Ishikawa (cell line): ENCODE data around the gene PCCB.

ENCODE experiments used
- CEBPB ChIP-seq: IDR thresholded peaks from 2 replicates; pipeline ENCODE4 v1.6.1; 2012
- CREB1 ChIP-seq: IDR thresholded peaks from 2 replicates; pipeline ENCODE4 v1.6.1; 2012; ENCODE audit warnings: low read depth
- EGR1 ChIP-seq: IDR thresholded peaks from 2 replicates; pipeline ENCODE4 v1.6.1; 2012
- EP300 ChIP-seq: IDR thresholded peaks from 2 replicates; pipeline ENCODE4 v1.6.1; 2012; ENCODE audit warnings: borderline replicate concordance
- FOXM1 ChIP-seq: IDR thresholded peaks from 2 replicates; pipeline ENCODE4 v1.6.1; 2012; ENCODE audit warnings: low read depth, borderline replicate concordance
- NFIC ChIP-seq: IDR thresholded peaks from 2 replicates; pipeline ENCODE4 v1.6.1; 2012
- RAD21 ChIP-seq: IDR thresholded peaks from 2 replicates; pipeline ENCODE4 v1.6.1; 2012; ENCODE audit warnings: low read depth
- TAF1 ChIP-seq: IDR thresholded peaks from 2 replicates; pipeline ENCODE4 v1.6.1; 2012; ENCODE audit warnings: low read depth, mild to moderate bottlenecking
- TCF12 ChIP-seq: IDR thresholded peaks from 2 replicates; pipeline ENCODE4 v1.6.1; 2012; ENCODE audit warnings: low read depth
- TEAD4 ChIP-seq: IDR thresholded peaks from 2 replicates; pipeline ENCODE4 v1.6.1; 2012
- YY1 ChIP-seq: IDR thresholded peaks from 2 replicates; pipeline ENCODE4 v1.6.1; 2012; ENCODE audit warnings: low read depth
- ZBTB7A ChIP-seq: IDR thresholded peaks from 2 replicates; pipeline ENCODE4 v1.6.1; 2012; ENCODE audit warnings: low read depth
- TF ChIP-seq, protein P1 (sequence below): IDR thresholded peaks from 2 replicates; pipeline ENCODE4 v1.6.1; 2012
- TF ChIP-seq, protein P2 (sequence below): IDR thresholded peaks from 2 replicates; pipeline ENCODE4 v1.6.1; 2012
- TF ChIP-seq, protein P3 (sequence below): IDR thresholded peaks from 2 replicates; pipeline ENCODE4 v1.6.1; 2012; ENCODE audit warnings: low read depth, mild to moderate bottlenecking

Gene PCCB

DNA sequence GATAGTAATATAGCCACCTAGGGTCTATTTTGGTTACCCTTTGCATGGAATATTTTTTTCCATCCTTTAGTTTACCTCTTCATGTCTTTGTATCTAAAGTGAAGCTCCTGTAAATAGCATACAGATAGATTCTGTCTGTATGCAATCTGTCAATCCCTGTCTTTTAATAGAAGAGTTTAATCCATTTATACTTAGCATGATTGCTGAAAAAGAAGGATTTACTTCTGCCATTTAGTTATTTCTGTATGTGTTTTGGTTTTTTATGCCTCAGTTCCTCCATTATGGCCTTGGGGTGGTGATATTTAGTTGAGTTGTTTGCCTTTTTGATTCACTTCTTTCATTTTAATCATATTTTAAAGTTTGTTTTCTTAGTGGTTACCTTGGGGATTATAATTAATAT, 29.0 kb downstream of the PCCB start:
- TF ChIP-seq, protein P1, sequence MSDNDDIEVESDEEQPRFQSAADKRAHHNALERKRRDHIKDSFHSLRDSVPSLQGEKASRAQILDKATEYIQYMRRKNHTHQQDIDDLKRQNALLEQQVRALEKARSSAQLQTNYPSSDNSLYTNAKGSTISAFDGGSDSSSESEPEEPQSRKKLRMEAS, result no peak
- no peak for TF ChIP-seq NFIC

DNA sequence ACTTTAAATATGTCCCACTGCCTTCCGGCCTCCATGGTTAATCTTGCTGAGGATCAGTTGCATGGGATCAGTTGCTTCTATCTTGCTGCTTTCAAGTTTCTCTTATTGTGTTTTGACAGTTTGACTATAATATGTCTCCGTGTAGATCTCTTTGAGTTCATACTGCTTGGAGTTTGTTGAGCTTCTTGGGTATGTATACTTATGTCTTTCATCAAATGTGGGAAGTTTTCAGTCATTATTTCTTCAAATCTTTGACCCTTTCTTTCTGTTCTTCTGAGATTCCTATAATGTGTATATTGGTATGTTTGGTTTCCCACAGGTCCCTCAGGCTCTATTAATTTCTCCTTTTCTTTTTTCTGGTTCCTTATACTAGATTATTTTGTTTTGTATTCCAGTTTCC, 30.8 kb downstream of the PCCB start:
- TF ChIP-seq RAD21 (no peak), FOXM1 (no peak)
- TF ChIP-seq, protein P1, result no peak

DNA sequence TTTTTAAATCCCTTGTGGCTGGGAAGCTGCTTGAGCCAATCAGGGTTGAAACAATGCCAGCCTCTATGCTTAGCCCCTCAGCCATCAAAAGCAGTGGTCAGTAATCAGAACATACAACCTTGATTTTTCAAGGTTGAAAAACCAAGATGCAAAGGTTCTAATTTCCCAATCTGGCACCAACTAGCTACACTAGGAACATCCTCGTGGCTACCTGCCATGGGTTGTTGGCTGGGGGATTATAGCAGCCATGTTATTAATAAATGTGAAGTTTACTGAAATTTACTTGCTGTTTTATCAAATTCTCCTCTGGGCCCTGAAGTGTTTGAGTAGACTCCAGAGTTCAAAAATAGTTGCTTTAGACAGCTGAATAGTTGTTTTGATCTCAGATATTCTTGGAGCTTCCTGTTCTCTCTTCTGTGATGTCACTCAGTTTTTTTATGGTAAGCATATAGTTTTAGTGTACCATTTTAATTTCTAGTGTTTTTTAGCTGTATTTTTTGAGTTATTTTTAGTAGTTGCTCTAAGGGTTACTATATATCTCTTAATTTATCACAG, 31.9 kb downstream of the PCCB start:
- TF ChIP-seq TCF12 (no peak), YY1 (no peak), TAF1 (no peak), FOXM1 (no peak), ZBTB7A (no peak), CREB1 (no peak), RAD21 (no peak), CEBPB (no peak), NFIC (no peak), TEAD4 (no peak), EGR1 (no peak), EP300 (no peak)
- TF ChIP-seq, protein P2, sequence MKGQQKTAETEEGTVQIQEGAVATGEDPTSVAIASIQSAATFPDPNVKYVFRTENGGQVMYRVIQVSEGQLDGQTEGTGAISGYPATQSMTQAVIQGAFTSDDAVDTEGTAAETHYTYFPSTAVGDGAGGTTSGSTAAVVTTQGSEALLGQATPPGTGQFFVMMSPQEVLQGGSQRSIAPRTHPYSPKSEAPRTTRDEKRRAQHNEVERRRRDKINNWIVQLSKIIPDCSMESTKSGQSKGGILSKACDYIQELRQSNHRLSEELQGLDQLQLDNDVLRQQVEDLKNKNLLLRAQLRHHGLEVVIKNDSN, result no peak
- TF ChIP-seq, protein P3, sequence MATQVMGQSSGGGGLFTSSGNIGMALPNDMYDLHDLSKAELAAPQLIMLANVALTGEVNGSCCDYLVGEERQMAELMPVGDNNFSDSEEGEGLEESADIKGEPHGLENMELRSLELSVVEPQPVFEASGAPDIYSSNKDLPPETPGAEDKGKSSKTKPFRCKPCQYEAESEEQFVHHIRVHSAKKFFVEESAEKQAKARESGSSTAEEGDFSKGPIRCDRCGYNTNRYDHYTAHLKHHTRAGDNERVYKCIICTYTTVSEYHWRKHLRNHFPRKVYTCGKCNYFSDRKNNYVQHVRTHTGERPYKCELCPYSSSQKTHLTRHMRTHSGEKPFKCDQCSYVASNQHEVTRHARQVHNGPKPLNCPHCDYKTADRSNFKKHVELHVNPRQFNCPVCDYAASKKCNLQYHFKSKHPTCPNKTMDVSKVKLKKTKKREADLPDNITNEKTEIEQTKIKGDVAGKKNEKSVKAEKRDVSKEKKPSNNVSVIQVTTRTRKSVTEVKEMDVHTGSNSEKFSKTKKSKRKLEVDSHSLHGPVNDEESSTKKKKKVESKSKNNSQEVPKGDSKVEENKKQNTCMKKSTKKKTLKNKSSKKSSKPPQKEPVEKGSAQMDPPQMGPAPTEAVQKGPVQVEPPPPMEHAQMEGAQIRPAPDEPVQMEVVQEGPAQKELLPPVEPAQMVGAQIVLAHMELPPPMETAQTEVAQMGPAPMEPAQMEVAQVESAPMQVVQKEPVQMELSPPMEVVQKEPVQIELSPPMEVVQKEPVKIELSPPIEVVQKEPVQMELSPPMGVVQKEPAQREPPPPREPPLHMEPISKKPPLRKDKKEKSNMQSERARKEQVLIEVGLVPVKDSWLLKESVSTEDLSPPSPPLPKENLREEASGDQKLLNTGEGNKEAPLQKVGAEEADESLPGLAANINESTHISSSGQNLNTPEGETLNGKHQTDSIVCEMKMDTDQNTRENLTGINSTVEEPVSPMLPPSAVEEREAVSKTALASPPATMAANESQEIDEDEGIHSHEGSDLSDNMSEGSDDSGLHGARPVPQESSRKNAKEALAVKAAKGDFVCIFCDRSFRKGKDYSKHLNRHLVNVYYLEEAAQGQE, result no peak
- TF ChIP-seq, protein P1, result no peak

DNA sequence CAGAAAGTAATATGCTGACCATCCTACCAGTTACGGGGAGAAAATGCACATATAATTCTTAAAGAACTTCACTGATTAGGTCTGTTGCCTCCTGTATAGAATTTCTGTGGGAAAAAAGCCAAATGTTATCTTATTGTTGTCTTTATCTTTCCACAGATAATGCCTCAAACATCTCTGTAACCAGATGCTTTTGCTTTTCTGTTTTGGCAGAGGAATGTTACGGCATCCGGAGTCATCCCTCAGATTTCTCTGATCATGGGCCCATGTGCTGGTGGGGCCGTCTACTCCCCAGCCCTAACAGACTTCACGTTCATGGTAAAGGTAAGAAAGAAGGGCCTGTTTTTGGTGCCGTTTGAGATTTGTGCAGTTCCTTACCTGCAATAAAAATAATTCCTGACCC, 33.5 kb downstream of the PCCB start:
- TF ChIP-seq, protein P1, result no peak
- no peak for TF ChIP-seq EP300
- TF ChIP-seq TCF12, result no peak
- TF ChIP-seq ZBTB7A, result no peak
- no peak for TF ChIP-seq RAD21

DNA sequence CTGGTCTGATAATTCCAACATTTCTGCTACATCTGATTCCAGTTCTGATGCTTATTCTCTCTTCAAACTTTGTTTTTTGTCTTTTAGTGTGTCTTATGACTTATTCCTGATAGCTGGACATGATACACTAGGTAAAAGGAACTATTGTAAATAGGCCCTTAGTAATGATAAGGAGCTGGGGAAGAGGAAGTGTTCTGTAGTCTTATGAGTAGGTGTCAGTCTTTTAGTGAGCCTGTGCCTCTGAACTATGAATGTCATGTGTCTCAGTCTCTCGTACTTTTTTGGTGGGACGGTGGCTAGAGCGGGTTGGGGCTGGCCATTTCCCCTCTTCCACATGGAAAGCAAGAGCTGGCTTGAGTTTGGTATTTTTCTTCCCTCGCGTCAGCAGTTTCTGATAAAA, 41.2 kb downstream of the PCCB start:
- TF ChIP-seq ZBTB7A (no peak), YY1 (no peak), TAF1 (no peak), FOXM1 (no peak), CEBPB (no peak), TCF12 (no peak), NFIC (no peak), TEAD4 (no peak), EGR1 (no peak), CREB1 (no peak), EP300 (no peak), RAD21 (no peak)
- TF ChIP-seq, protein P3, result no peak
- TF ChIP-seq, protein P2, result no peak
- TF ChIP-seq, protein P1, result no peak

DNA sequence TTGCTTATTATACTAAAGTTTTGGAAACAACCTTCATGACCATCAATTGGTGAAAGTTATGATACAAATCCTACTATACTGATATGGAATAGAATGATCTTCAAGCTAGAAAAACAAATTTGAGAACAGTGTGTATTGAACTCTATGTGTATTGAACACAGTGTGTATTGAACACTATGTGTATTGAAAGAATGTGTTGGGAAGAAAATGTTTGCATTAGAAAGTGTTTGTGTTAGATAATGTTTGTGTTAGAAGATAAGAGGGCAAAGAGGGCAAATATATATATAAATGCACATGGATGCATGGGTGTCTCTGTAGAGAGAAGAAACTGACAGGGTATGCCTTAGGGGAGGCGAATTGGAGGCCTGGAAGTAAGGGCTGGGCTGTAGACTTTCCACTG, 42.4 kb downstream of the PCCB start:
- TF ChIP-seq, protein P2, result no peak
- TF ChIP-seq TEAD4 (no peak), YY1 (no peak), EP300 (no peak), ZBTB7A (no peak), TCF12 (no peak), CEBPB (no peak), EGR1 (no peak), CREB1 (no peak), FOXM1 (no peak), TAF1 (no peak), NFIC (no peak), RAD21 (no peak)
- TF ChIP-seq, protein P3, result no peak
- TF ChIP-seq, protein P1, result no peak
